ENCODE data around the gene DENND10.
A peak's percentile ranks its signal among the peaks of the same experiment; 100 is the strongest.
"Not testable (repeated sequence)": the region's sequence is repeated elsewhere in the genome, so short reads cannot be mapped to it uniquely, and the experiment has no call there.

Gene DENND10, protein sequence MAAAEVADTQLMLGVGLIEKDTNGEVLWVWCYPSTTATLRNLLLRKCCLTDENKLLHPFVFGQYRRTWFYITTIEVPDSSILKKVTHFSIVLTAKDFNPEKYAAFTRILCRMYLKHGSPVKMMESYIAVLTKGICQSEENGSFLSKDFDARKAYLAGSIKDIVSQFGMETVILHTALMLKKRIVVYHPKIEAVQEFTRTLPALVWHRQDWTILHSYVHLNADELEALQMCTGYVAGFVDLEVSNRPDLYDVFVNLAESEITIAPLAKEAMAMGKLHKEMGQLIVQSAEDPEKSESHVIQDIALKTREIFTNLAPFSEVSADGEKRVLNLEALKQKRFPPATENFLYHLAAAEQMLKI

DNA sequence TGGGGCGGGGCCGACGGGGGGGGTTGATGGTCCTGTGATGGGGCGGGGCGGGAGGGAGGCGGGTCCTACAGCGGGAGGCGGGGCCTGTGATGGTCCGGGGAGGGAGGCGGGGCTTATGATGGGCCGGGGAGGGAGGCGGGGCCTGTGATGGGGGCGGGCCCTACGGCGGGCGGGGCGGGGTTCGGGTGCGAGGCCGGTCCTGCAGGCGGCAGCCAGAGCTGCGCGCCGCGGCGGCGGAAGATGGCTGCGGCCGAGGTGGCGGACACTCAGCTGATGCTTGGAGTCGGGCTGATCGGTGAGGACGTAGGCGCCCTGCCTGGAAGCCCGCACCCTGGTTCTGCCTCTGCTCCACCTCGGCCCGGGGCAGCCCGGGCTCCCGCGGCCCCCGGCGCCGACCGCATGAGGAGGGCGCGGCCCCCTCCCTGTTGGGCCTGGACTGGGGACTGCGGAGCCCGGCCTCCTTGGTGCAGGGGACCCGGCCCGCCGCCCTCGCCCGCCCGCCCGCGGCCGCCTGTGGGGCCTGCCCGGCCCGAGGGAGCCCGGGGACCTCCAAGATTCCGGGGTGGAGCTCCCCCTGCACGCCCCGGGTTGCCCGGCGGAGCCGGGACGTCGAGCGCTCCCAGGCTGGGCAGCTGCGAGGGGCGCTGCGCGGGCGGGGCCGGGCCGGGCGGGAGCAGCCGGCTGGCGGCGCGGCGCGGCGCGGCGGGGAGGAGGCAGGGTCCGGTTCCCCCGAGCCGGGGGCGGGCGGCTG, at the start of gene DENND10:
Gene DENND10, plus strand, starts transcription at position 211 of the 751 bp plus-strand sequence. Its CDS starts 30 bp downstream, at position 241.
- DNase-seq (ENCODE audit: low read depth), result peak; percentile 61

DNA sequence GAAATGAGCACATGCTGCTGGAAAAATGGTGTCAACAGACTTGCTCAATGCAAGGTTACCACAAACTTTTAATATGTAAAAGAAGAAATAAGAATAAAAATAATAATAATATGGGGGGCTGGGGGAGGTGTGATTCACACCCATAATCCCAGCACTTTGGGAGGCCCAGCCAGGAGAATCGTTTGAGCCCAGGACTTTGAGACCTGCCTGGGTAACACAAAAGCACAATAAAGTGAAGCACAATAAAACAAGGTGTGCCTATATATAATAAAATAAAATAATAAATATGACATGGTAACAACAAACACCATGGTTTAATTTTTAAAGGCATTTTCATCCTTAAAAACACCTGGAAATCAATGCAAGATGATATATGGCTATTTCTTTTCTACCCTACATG, 48.4 kb upstream of the DENND10 start:
- no peak for DNase-seq (ENCODE audit: low read depth)

DNA sequence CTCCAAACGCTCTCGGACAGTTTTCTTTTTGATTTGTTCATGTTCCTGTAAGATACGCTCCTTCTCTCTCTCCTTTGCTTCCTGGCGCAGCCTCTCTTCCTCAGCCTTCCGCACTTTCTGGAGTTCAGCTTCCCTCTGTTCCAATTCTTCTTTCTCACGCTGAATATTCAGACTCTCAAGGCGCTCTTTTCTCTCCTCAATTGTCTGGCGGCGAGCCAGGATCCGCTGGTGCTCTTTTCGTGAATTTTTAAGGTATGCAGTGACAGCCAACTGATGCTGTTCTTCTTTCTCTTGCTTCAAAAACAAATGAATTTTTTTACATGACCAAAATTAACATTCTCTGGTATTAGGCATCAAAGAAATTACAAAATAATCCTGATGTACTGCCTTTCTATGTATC, 45.9 kb upstream of the DENND10 start:
- DNase-seq (ENCODE audit: low read depth), result no peak

DNA sequence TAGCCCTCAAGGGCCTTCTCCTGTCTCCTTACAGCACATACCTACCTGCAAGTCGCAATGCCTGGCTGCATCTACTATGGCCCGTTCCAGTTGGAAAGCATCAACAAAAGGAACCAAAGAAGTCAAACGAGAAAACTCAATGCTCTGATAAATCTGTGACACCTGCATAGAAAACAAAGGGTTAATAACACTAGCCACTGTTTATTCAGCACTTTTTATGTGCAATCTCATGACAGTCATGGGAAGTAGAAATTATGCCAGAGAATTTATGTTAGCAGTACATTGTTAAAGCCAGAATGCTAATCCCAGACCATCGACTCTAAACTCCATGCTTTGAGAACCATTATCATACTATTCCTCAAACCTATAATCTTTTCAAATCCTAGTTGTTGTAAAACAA, 44.4 kb upstream of the DENND10 start:
- no peak for DNase-seq (ENCODE audit: low read depth)

DNA sequence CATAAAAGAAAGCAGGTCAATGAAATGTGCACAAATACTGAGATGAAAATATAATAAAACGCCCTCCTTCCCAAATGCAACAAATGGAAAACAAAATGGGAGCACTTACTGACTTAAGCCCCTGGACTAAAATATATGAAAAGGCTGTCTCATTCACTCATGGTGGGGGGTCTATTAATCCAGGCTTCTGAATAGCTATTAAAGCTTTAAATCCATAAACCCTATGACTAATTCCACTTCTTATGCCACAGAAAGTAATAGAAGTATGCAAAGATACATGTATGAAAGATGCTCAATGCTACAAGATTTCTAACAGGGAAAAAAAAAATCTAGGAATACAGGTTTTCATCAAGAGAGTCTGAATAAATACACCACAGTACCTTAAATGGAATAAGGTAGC, 43.8 kb upstream of the DENND10 start:
- no peak for DNase-seq (ENCODE audit: low read depth)

DNA sequence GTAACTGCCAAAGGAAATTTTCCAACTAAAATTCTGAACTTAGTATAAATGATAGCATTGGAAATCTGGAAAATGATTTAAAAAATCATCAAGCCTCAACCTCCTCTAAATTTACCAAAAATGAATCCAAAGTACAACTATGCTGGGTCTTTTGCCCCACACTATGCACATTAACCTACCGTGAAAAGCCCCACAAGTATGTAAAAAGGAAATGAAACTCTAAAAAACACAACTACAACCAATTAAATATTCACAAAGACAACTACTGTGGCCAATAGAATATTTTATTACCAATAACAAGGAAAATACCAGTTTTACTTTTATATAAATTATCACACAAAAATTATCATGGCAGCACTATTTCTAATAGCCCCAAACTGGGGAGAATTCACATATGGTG, 42.6 kb upstream of the DENND10 start:
- no peak for DNase-seq (ENCODE audit: low read depth)

DNA sequence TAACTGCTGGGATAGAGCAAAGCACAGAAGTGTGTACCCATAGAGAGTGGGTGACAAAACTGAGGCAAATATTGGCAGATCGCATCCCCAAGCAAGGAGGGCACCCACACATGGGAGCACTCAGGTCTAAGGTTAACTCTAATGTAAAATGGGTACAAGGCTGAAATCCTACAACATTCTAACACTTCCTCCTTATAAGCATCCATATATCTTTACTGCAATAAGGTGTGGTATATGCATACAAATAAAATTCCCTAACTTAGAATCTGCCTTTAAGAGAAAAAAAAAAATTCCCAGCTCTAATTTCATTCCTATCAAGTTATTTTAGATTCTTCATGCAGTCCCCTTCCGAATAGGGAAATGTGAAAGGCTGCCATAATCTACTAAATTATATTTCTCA, 42.0 kb upstream of the DENND10 start:
- no peak for DNase-seq (ENCODE audit: low read depth)

DNA sequence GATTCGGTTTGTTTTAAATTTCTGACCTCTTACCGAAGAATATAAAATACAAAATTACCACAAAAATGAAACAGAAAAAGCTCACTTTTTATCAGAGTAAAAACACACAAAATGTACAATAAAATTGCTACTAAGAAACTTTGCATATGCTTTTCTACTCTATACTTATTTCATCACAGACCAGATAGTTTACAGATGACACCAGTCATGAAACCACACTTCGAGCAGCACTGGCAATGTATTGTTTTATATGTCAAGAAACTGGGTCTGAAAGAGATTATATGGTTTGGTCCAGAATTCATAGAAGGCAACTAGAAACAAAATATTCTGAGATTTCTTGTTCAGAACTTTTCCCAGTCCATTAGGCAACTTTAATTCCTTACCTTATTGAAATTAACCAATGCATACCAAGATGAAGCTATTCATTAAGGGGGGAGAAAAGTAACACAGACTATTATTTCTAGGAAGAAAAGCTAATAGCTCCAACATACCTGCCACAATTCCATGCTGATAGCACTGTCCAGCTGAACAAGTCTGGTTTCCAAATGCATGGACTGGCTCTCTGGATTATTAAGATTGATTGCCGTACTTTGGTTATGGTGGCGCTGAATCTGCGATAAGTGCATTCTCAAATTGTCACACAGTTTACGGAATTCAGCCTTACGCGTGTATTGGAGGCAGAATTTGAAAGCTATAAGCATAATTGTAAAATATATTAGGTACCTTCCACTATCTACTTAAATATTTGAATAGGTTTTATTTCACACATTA, 33.3 kb upstream of the DENND10 start:
- DNase-seq (ENCODE audit: low read depth), result no peak

DNA sequence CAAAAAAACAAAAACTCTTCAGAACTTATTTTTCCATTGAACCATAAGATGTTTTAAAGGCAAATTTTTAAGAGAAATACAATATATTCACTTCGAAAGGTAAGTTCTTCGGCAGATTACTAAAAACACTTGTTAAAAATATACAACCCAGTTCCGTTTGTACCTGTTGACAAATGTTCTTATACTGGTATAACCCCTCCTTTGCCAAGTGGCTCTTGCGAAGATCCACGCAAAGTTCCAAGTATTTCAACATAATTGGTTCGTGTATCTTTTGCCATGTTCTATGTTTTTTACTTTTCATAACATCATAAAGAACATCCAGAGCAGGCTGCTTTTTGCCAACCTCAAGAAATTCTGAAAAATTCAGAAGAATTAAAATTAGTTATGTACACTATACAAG, 30.3 kb upstream of the DENND10 start:
- DNase-seq (ENCODE audit: low read depth), result no peak

DNA sequence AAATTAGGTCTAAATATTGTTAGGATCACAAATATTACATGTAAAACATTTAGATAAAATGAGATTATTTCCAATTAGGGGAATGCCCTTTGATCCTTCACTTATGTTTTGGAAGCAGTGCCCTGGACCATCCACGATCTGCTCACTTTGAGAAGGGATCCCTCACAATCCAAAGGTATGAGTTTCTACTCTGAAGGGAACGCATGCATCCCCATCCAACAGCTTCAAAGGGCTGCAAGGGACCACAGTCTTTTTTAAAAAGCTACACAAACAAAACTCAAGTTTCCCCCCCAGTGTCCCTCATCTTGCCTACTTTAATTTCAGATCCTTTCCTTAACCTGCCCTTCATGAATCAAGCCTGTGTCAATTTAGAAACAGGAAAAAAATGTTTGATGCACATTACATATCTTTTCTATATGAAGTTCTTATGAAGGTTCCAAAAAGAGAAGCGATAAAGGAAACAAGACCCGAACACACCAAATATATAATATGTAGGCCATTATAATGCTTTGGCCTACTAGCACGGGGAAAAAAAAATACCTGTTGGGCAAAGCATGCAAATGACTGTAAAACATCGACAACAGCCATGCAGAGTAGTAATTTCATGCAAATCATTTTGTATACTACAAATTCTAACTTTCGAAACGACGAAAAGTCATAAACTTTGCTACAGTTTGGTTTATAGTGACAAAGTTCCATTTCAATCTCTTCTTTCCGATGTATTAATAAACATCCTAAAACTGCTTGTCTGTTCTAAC, 25.3 kb upstream of the DENND10 start:
- no peak for DNase-seq (ENCODE audit: low read depth)

DNA sequence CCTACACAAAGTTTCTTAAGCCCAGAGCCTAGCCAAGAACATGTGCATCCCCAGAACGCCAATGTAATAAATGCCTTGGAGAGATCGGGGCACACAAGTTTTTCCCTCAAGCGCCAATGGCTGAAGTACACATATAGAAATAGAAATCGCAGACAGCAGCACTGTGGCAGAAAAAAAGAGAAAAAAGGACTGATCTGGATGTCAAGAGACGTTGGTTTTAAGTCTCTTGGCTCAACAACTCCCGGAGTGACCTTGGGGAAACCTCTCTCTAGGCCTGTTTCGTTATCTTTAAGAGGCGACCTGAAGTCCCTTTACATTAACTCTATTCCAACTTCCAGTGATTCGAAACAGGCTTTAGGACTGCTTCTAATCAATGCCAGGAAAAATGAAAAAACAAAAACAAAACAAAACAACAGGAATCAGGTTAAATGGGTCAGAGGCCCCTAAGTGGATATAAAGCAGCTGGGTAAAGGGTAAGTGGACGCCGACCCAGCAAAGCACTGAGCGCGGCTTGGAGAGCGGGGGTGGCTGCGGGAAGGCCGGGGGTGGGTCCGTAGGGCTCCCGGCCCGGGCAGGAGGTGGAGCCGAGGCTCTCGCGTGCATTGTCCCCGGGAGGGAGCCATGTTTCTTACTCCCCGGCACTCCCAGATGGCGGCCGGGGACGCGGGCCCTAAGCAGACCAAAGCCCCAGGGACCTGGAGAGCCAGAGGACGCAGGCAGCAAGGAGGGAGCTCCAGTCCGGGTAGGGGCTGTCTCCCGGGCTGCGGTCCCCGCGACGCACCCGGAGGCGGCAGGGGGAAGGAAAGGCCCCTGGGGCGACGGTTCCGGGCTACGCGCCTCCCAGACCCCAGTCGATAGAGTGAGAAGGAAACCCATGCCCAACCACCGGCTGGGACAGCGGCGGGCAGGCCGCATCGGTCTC, 24.1 kb upstream of the DENND10 start:
- DNase-seq (ENCODE audit: low read depth), result peak; percentile 50

DNA sequence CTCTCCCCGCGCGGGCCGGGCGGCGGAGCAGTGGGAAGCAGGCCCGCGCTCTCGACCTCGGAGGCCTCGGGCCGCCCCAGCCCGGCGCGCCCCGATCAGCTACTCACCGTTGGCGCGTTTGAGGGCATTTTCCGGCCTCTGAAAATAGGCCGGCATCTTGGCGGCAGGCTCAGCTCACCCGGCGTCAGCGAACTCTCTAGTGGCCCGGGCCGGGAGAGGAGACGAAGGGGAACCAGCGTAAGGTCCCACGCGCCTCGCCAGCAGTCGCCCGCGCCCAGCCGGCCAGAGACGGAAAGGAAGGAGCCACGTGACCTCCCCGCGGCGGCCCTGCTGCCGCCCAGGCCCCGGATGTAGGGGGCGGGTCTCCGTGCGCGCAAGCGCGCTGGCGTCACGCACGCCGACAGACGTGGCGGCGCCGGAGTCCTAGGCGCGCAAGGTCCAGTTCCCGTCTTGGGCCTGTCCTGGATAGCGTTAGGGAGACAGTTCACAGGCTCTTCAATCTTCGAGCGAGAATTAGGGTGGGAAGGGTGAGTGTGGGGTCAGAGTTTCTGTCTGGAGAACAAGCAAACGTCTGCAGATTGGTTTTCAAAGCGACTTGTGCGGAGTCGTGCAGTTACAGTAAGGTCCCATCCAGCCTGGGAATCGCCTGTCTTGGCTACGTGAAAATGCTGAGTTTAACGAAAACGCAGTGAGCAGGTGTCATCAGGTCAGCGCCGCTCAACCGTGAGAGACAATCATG, 23.2 kb upstream of the DENND10 start, which contains the start of gene EIF3A:
Gene EIF3A, minus strand, starts transcription at position 297 of the 739 bp plus-strand sequence. Its CDS starts 141 bp downstream, at position 156.
- DNase-seq (ENCODE audit: low read depth), result peak; percentile 87

DNA sequence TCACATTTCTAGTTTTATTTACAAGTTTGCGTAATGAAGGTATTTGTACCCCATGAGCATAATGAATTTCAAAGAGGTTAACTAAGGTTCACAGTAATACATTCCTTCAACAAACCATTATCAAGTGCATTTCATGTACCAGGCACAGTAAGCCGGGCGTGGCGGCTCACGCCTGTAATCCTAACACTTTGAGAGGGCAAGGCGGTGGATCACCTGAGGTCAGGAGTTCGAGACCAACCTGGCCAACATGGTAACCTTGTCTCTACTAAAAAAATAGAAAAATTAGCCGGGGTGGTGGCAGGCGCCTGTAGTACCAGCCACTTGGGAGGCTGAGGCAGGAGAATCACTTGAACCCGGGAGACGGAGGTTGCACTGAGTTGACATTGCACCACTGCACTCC, 19.0 kb upstream of the DENND10 start:
- DNase-seq (ENCODE audit: low read depth), result no peak

DNA sequence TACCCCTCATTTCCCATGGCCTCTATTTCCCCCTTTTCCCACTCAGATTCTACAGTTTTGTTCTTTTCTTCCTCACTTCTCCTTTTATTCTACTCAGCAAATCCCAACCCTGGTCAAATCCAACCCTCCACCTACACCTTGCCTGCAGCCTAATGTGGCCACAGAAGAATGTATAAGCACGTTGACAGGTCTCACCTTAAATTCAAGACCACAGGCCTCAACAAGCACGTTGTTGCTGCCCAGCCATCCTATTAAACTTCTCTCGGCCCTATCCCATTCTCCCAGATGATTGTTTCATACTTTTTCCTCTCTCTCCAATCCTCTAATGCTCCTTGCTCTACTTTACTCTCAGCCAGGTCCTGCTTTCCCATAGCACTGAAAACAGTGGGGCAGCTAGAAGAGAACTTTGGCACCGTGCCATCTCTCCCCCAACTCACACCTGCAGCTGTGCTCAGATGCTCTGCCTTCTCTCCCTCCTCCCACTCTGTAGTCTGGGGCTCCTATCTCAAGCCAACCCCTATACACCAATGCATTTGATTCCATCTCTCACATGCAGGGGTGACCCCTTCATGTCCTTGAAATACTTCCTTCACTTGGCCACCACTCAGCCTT, 16.5 kb upstream of the DENND10 start:
- DNase-seq (ENCODE audit: low read depth), result no peak

DNA sequence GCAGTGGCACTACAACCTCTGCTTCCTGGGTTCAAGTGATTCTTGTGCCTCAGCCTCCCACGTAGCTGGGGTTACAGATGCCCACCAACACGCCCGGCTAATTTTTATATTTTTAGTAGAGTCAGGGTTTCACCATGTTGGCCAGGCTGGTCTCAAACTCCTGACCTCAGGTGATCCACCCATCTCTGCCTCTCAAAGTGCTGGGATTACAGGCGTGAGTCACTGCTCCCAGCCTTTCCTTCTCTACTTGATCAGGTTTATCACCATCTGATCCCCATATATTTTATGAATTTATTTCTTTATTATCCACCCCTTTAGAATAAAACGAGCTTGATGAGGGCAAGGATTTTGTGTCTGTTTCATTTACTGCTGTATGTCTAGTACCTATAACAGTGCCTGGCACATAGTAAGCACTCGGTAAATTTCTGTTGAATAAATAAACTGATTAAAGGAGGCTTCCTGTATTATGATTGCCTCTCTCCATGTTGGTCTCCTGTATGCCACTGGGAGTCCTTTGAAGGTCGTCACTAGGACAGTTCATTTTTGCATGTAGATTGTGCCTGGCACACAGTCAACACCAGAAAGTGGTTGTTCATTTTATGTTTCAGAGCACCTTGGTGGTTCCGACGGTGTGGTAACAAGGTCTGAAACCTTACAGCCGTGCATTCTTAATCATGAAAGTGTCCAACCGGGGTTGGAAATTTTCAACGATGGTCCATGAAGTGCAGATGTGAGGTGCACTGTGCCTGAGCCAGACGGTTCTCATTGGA, 13.7 kb upstream of the DENND10 start:
- DNase-seq (ENCODE audit: low read depth), result no peak

DNA sequence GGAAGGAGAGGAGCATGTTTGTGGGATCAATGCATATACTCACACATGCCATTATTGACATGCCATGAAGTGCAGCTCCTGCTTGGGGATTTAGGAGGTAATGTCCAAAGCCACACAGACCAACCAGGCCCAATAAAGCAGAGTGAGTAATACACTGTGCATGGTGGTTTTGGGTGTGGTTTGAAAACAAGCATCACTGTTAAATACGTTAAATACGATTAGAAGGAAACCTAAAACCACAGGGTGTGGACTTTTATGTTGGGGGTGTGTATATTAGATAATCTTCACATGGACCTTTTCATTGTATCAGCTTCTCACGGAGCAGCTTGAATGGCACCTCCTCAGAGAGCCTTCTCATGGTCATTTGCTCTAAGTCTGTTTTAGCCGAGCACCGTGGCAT, 12.9 kb upstream of the DENND10 start:
- no peak for DNase-seq (ENCODE audit: low read depth)

DNA sequence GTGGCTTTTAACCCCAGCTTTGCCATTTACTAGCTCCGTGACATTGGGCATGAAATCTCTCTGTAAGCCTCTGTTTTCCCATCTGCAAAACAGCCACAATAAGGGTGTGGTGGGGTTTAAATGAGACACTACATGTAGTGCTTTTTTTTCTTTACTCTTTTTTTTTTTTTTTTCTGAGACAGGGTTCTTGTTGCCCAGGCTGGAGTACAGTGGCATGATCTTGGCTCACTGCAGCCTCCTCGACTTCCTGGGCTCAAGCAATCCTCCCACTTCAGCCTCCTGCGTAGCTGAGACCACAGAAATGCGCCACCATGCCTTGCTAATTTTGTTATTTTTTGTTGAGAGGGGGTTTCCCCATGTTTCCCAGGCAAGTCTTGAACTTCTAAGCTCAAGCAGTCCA, 8.3 kb upstream of the DENND10 start:
- no peak for DNase-seq (ENCODE audit: low read depth)

DNA sequence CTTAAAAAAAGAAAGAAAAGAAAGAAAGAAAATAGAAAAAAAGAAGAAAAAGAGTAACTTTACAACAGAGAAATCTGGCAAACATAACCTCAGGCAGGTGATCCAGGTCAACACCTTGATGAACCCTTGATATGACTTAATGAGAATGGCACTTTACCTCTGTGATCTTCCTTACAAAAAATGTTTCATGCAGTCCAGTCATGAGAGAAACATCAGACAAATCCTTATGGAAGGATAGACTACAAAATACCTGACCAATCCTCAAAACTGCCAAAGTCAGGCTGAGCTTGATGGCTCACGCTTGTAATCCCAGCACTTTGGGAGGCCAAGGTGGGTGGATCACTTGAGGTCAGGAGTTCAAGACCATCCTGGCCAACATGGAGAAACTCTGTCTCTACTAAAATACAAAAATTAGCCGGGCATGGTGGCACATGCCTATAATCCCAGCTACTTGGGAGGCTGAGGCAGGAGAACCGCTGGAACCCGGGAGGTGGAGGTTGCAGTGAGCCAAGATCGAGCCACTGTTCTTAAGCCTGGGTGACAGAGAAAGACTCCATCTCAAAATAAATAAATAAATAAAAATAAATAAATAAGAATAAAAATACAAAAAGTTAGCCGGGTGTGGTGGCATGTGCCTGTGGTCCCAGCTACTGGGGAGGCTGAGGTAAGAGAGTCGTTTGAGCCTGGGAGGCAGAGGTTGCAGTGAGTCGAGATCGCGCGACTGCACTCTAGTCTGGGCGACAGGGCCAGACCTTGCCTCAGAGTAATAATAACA, 7.1 kb upstream of the DENND10 start:
- DNase-seq (ENCODE audit: low read depth), result not testable (repeated sequence)

Data from stimulated activated CD8-positive, alpha-beta memory T cell treated with anti-CD3 and anti-CD28 coated beads, Interleukin-4, amount 100 ng/mL, for 24 hours (primary cell).